Testis (tissue), 3 donors: Measurements from ENCODE around the gene GARIN5B. TPM values are rescaled to one million over a fixed set of nuclear protein-coding genes. Genes with fewer than 3 reads are reported as not detected.

Experiments
- DNase-seq: peaks from one replicate; pipeline ENCODE4 v3.0.0-alpha.2; 2019
- H3K27ac ChIP-seq, 2 donors: fragments of 200-600 bp; sonication (generic); one replicate each; pipeline ENCODE4 v1.5.1; 2019
- H3K27me3 ChIP-seq: fragments of 200-600 bp; sonication (generic); one replicate; pipeline ENCODE4 v1.5.1; 2019
- H3K36me3 ChIP-seq: fragments of 200-600 bp; sonication (generic); one replicate; pipeline ENCODE4 v1.5.1; 2017; ENCODE audit warnings: low read depth; ENCODE audit errors: missing control alignments
- H3K4me1 ChIP-seq: fragments of 200-600 bp; sonication (generic); one replicate; pipeline ENCODE4 v1.5.1; 2019
- H3K4me3 ChIP-seq, 2 donors: fragments of 200-600 bp; sonication (generic); one replicate each; pipeline ENCODE4 v1.5.1; 2017 to 2019
- H3K9me3 ChIP-seq: fragments of 200-600 bp; sonication (generic); one replicate; pipeline ENCODE4 v1.5.1; 2017
- CTCF ChIP-seq, 3 experiments: fragments of 450-650 bp in 2 of 3; fragments of 200-600 bp in 1 of 3; sonication (generic) in 1 of 3; IDR thresholded peaks; one replicate each; pipeline ENCODE4 v1.5.1; 2016 to 2019; ENCODE audit warnings: antibody characterized with exemption in 3 of 3, mild to moderate bottlenecking in 2 of 3, moderate library complexity in 1 of 3
- POLR2A ChIP-seq: fragments of 450-650 bp; IDR thresholded peaks from one replicate; pipeline ENCODE4 v1.6.1; 2017; ENCODE audit warnings: antibody characterized with exemption, mild to moderate bottlenecking, moderate library complexity
- WGBS, 2 donors: methylation state at CpG; one replicate each; pipeline ENCODE4 v1.1.5; 2018; 5-methylcytosine and 5-hydroxymethylcytosine counted together
- intact Hi-C: fragments of 100-400 bp; cut with DNase I; formaldehyde crosslinking; loops from one replicate; pipeline ENCODE4 v1.15.1; 2023; ENCODE audit warnings: low total_unique reads
- polyA plus RNA-seq: library from polyadenylated mRNA; stranded (reverse); fragments of 350-450 nt; fragmentation: Illumina TruSeq; extraction: RNeasy Lipid Tissue Mini Kit (QIAGEN cat#74804); gene quantifications from one replicate; pipeline ENCODE4 v1.2.3, GENCODE V29; 2014; ENCODE audit warnings: low read depth, low replicate concordance; ENCODE audit not compliant: insufficient read depth
- total RNA-seq, 2 donors: library from RNA; depleted of rRNA; stranded (reverse); fragments of >200 nt; gene quantifications; one replicate each; pipeline ENCODE4 v1.2.3, GENCODE V29; 2016

The GARIN5B gene
- total and polyA plus RNA-seq, 3 donors from 2014 or later = 11.3 to 49.6 (median 28.2) TPM

- Histone ChIP-seq H3K4me3 (no peak overlapping the region), H3K4me1 (no peaks in the 10 kb centered on the region), H3K27ac (no peak overlapping the region), H3K9me3 (no peaks in the 10 kb centered on the region), H3K36me3 (no peaks in the 10 kb centered on the region), H3K27me3 (no peaks in the 10 kb centered on the region)
- intact Hi-C loops = no loop called here
- DNase-seq = no peak
- WGBS, 2 donors = 92 to 97% methylated on average over 5 to 11 of the region's 11 CpGs
- no peak for TF ChIP-seq CTCF (IDR thresholded peaks at IDR 0.05)
Measured at GRCh38 chr19:55308281-55308680, 54.8 kb downstream of the GARIN5B start.

GRCh38 chr19:55306712-55307111, 56.3 kb downstream of the GARIN5B start:
- Histone ChIP-seq H3K27ac (no peak overlapping the region), H3K4me1 (no peaks in the 10 kb centered on the region), H3K27me3 (no peaks in the 10 kb centered on the region), H3K36me3 (no peaks in the 10 kb centered on the region), H3K9me3 (no peaks in the 10 kb centered on the region), H3K4me3 (no peak overlapping the region)
- WGBS, 2 donors = 84 to 91% methylated on average over 3 of the region's 3 CpGs
- intact Hi-C loops = no loop called here
- no peak for TF ChIP-seq CTCF (IDR thresholded peaks at IDR 0.05)
- TF ChIP-seq POLR2A = no peak
- DNase-seq = no peak

- H3K27me3 ChIP-seq = no peaks in the 10 kb centered on the region
- intact Hi-C loops = no loop called here
- no peak for TF ChIP-seq POLR2A
- TF ChIP-seq CTCF (IDR thresholded peaks at IDR 0.05) = no peak
- H3K4me3 ChIP-seq = no peak overlapping the region
- no peak for DNase-seq
- WGBS, 2 donors = 88 to 93% methylated on average over 16 to 17 of the region's 17 CpGs
- no peaks in the 10 kb centered on the region for H3K36me3 ChIP-seq
- H3K27ac ChIP-seq = no peak overlapping the region
- H3K4me1 ChIP-seq = peaks cover 6% of the 10 kb centered on the region
- no peaks in the 10 kb centered on the region for H3K9me3 ChIP-seq
Measured at GRCh38 chr19:55305983-55306562, 57.0 kb downstream of the GARIN5B start.

- TF ChIP-seq CTCF (IDR thresholded peaks at IDR 0.05) (no peak), POLR2A (no peak)
- Histone ChIP-seq H3K27ac (no peak overlapping the region), H3K36me3 (no peaks in the 10 kb centered on the region), H3K27me3 (no peaks in the 10 kb centered on the region), H3K4me1 (peaks cover 12% of the 10 kb centered on the region), H3K4me3 (no peak overlapping the region), H3K9me3 (no peaks in the 10 kb centered on the region)
- peak; percentile 85 for DNase-seq
- intact Hi-C loops = no loop called here
- 63 to 76% methylated on average over 9 of the region's 9 CpGs for WGBS, 2 donors
Measured at GRCh38 chr19:55305491-55305890, 57.6 kb downstream of the GARIN5B start.

- WGBS, 2 donors = 56 to 60% methylated on average over 12 to 14 of the region's 14 CpGs
- no peak overlapping the region for H3K27ac ChIP-seq
- H3K4me3 ChIP-seq = peak overlapping the region in 1 of 2 donors; percentile 12
- TF ChIP-seq POLR2A (no peak), CTCF (IDR thresholded peaks at IDR 0.05) (no peak)
- no peaks in the 10 kb centered on the region for H3K9me3 ChIP-seq
- peak; percentile 31 for DNase-seq
- H3K36me3 ChIP-seq = no peaks in the 10 kb centered on the region
- intact Hi-C loops = no loop called here
- peaks cover 12% of the 10 kb centered on the region for H3K4me1 ChIP-seq
- no peaks in the 10 kb centered on the region for H3K27me3 ChIP-seq
Measured at GRCh38 chr19:55304980-55305379, 58.1 kb downstream of the GARIN5B start.
